Panc1 (cell line): ENCODE data around the gene CCNJL. TPM values are rescaled to one million over a fixed set of nuclear protein-coding genes. Genes with fewer than 3 reads are reported as not detected.

Experiments
- ATAC-seq: fragments of 200-7000 bp; cut with Tn5 transposase; 2 replicates; pipeline ENCODE4 v1.9.1; 2020; ENCODE audit warnings: mild to moderate bottlenecking, moderate library complexity
- BruUV-seq: library from RNA; stranded (reverse); fragments of 400-500 nt; replicated peaks from 2 replicates; lab custom pipeline; 2021; lab: Mats Ljungman, UMichigan
- CTCF ChIA-PET: fragments of 300-600 bp; sonication (Branson Sonifier 250); formaldehyde crosslinking; loops from one replicate; lab custom pipeline; 2022; ENCODE audit warnings: antibody characterized with exemption; lab: Charles Lee
- POLR2A ChIA-PET: fragments of 300-600 bp; sonication (Branson Sonifier 250); formaldehyde crosslinking; loops from one replicate; lab custom pipeline; 2022; ENCODE audit warnings: antibody characterized with exemption; lab: Charles Lee
- DNase-seq: peaks from one replicate; pipeline ENCODE4 v3.0.0-alpha.2; 2010; ENCODE audit warnings: low read depth, low spot score
- H3K27ac ChIP-seq: 2 replicates; pipeline ENCODE4 v1.5.1; 2011; ENCODE audit warnings: mild to moderate bottlenecking, low read length, inconsistent platforms
- H3K27me3 ChIP-seq: fragments of 200-500 bp; sonication (Bioruptor generic); 2 replicates; pipeline ENCODE4 v1.6.0; 2014; ENCODE audit warnings: low read length, inconsistent platforms; ENCODE audit not compliant: control insufficient read depth, insufficient read depth
- H3K36me3 ChIP-seq: fragments of 200-500 bp; sonication (Bioruptor generic); 2 replicates; pipeline ENCODE4 v1.5.1; 2014; ENCODE audit warnings: inconsistent platforms, mild to moderate bottlenecking, low read length, moderate library complexity; ENCODE audit not compliant: control insufficient read depth, insufficient read depth
- H3K4me1 ChIP-seq: 2 replicates; pipeline ENCODE4 v1.5.1; 2011; ENCODE audit warnings: inconsistent platforms, mild to moderate bottlenecking, low read length, moderate library complexity; ENCODE audit not compliant: control insufficient read depth, insufficient read depth
- H3K4me3 ChIP-seq, 2 experiments: 2 replicates each; pipeline ENCODE4 v1.5.1; 2011 to 2012; ENCODE audit warnings: low read depth in 2 of 2, low read length in 2 of 2, mild to moderate bottlenecking in 2 of 2, inconsistent platforms in 1 of 2, moderate library complexity in 1 of 2
- H3K9me3 ChIP-seq: fragments of 200-500 bp; sonication (Bioruptor generic); 2 replicates; pipeline ENCODE4 v1.5.1; 2014; ENCODE audit warnings: low read depth, mild to moderate bottlenecking, inconsistent platforms, low read length, moderate library complexity; ENCODE audit not compliant: control insufficient read depth, insufficient read depth
- POLR2AphosphoS5 ChIP-seq: IDR thresholded peaks from 2 replicates; pipeline ENCODE4 v1.6.1; 2012; ENCODE audit warnings: mild to moderate bottlenecking, low read depth, low read length, moderate library complexity
- SIN3A ChIP-seq: IDR thresholded peaks from 2 replicates; pipeline ENCODE4 v1.6.1; 2012; ENCODE audit warnings: low read depth, mild to moderate bottlenecking, low read length, moderate library complexity, borderline replicate concordance; ENCODE audit not compliant: insufficient read depth
- TCF7L2 ChIP-seq: IDR thresholded peaks from 2 replicates; pipeline ENCODE4 v1.6.1; 2011; ENCODE audit warnings: mild to moderate bottlenecking, low read depth, low read length, inconsistent platforms
- in situ Hi-C: cut with HindIII; loops from 2 replicates; pipeline ENCODE4 v1.10.0; 2016; ENCODE audit warnings: low sequenced_read_pairs, low pct_unique_long_range_greater_than_20kb
- intact Hi-C: fragments of 100-400 bp; cut with micrococcal nuclease; formaldehyde crosslinking; loops from one replicate; pipeline ENCODE4 v1.10.0; 2022; ENCODE audit not compliant: unreplicated experiment
- total RNA-seq: library from RNA; stranded (reverse); gene quantifications from one replicate; pipeline ENCODE4 v1.2.1, GENCODE V29; 2021; ENCODE audit not compliant: unreplicated experiment
- TF ChIP-seq, protein P1 (sequence below), 2 experiments: IDR thresholded peaks; 2 replicates each; pipeline ENCODE4 v1.6.1; 2011 to 2012; ENCODE audit warnings: low read depth in 2 of 2, control low read depth in 1 of 2, low read length in 1 of 2, mild to moderate bottlenecking in 1 of 2, moderate library complexity in 1 of 2; ENCODE audit not compliant: insufficient read depth in 1 of 2
- TF ChIP-seq, protein P2 (sequence below): fragments of 450-650 bp; IDR thresholded peaks from 2 replicates; pipeline ENCODE4 v1.5.1; 2017; ENCODE audit warnings: mild to moderate bottlenecking

The CCNJL gene
- total RNA-seq, 1 experiment from 2014 or later: 35.0 TPM

DNA sequence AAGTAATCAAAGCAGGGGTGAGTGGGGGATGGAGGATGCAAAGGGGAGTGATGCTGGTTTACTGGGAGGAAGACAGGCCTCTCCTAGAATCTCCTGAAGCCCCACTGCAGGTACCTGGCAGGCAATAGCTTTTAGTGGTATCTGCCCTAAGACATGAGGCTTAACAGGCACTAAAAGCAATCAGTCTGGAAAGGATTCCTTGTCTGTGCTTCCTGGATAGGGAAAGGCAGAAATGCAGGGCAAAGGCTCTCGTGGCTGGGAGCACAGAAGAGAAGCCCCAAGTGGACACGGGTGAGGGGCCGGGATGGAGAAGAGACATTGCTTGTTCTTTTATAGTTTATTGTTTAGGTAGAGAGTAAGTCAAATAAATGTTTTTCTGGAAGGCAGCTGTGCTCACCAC is 40.1 kb downstream of the CCNJL start:
- no peaks in the 10 kb centered on the region for H3K9me3 ChIP-seq
- in situ Hi-C loops (no loop called here), intact Hi-C loops (no loop called here)
- POLR2A ChIA-PET: no interaction called here
- TF ChIP-seq TCF7L2 (no peak), SIN3A (no peak), POLR2AphosphoS5 (no peak)
- TF ChIP-seq, protein P1, sequence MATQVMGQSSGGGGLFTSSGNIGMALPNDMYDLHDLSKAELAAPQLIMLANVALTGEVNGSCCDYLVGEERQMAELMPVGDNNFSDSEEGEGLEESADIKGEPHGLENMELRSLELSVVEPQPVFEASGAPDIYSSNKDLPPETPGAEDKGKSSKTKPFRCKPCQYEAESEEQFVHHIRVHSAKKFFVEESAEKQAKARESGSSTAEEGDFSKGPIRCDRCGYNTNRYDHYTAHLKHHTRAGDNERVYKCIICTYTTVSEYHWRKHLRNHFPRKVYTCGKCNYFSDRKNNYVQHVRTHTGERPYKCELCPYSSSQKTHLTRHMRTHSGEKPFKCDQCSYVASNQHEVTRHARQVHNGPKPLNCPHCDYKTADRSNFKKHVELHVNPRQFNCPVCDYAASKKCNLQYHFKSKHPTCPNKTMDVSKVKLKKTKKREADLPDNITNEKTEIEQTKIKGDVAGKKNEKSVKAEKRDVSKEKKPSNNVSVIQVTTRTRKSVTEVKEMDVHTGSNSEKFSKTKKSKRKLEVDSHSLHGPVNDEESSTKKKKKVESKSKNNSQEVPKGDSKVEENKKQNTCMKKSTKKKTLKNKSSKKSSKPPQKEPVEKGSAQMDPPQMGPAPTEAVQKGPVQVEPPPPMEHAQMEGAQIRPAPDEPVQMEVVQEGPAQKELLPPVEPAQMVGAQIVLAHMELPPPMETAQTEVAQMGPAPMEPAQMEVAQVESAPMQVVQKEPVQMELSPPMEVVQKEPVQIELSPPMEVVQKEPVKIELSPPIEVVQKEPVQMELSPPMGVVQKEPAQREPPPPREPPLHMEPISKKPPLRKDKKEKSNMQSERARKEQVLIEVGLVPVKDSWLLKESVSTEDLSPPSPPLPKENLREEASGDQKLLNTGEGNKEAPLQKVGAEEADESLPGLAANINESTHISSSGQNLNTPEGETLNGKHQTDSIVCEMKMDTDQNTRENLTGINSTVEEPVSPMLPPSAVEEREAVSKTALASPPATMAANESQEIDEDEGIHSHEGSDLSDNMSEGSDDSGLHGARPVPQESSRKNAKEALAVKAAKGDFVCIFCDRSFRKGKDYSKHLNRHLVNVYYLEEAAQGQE (IDR thresholded peaks at IDR 0.05; ENCODE audit: insufficient read depth in 1 of 2, low read depth in 2 of 2, low read length in 1 of 2): no peak
- TF ChIP-seq, protein P2, sequence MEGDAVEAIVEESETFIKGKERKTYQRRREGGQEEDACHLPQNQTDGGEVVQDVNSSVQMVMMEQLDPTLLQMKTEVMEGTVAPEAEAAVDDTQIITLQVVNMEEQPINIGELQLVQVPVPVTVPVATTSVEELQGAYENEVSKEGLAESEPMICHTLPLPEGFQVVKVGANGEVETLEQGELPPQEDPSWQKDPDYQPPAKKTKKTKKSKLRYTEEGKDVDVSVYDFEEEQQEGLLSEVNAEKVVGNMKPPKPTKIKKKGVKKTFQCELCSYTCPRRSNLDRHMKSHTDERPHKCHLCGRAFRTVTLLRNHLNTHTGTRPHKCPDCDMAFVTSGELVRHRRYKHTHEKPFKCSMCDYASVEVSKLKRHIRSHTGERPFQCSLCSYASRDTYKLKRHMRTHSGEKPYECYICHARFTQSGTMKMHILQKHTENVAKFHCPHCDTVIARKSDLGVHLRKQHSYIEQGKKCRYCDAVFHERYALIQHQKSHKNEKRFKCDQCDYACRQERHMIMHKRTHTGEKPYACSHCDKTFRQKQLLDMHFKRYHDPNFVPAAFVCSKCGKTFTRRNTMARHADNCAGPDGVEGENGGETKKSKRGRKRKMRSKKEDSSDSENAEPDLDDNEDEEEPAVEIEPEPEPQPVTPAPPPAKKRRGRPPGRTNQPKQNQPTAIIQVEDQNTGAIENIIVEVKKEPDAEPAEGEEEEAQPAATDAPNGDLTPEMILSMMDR: no peak
- DNase-seq: no peak
- no peaks in the 10 kb centered on the region; the same call in 1 of the 2 replicates for H3K4me1 ChIP-seq
- no peak for ATAC-seq
- H3K36me3 ChIP-seq: peaks cover 6% of the 10 kb centered on the region; the same call in 1 of the 2 replicates
- no peak overlapping the region for H3K27ac ChIP-seq
- H3K27me3 ChIP-seq: no peaks in the 10 kb centered on the region
- CTCF ChIA-PET: no interaction called here
- H3K4me3 ChIP-seq: no peak overlapping the region
- no TSS peak for BruUV-seq

DNA sequence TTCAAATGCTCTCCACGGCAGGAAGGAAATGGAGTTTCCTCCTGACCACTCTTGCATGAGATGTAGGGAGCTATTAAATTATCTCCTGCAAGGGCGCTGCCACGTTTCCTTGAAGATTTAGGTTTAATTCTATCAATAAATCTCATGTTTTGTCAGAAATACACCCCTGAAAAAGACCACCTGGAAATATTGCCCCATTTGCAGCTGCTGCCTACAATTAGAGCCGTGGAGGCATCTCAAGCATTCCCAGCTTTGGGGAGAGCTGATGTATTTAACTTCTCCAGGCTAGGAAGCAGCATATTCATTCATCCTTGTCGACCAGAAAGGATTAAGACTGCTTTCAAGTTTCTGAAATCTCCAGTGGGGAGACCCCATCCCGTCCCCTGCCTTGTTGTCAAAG is 40.5 kb downstream of the CCNJL start:
- intact Hi-C loops: no loop called here
- BruUV-seq: no TSS peak
- ChIA-PET CTCF (no interaction called here), POLR2A (no interaction called here)
- ATAC-seq (no peak), DNase-seq (no peak)
- H3K9me3 ChIP-seq: no peaks in the 10 kb centered on the region
- TF ChIP-seq, protein P2: no peak
- no peak for TF ChIP-seq SIN3A
- TF ChIP-seq POLR2AphosphoS5: no peak
- no peak for TF ChIP-seq TCF7L2
- TF ChIP-seq, protein P1 (IDR thresholded peaks at IDR 0.05; ENCODE audit: insufficient read depth in 1 of 2, low read depth in 2 of 2, low read length in 1 of 2): no peak
- H3K27ac ChIP-seq: no peak overlapping the region
- no peaks in the 10 kb centered on the region for H3K27me3 ChIP-seq
- in situ Hi-C loops: no loop called here
- H3K36me3 ChIP-seq: peaks cover 6% of the 10 kb centered on the region; the same call in 1 of the 2 replicates
- H3K4me1 ChIP-seq: no peaks in the 10 kb centered on the region; the same call in 1 of the 2 replicates
- H3K4me3 ChIP-seq: no peak overlapping the region
